Stimulated activated naive B cell treated with anti-CD40 and anti-IgM and Interleukin-4, amounts not matched to agents 10 μg/mL and 1 μg/mL and 100 μg/mL, for 72 hours (primary cell): ENCODE measurements around the gene RUNX1.

ENCODE experiments used
- ATAC-seq, 2 donors: fragments of 150-1000 bp; cut with Tn5 transposase; replicated peaks; 2 replicates each; pipeline ENCODE4 v1.10.0; 2021; ENCODE audit warnings: moderate library complexity in 1 of 2
- DNase-seq: peaks from one replicate; pipeline ENCODE4 v3.0.0; 2021
- H3K27ac Mint-ChIP-seq: one replicate; pipeline ENCODE4 v1.8.0; 2022; ENCODE audit warnings: mild to moderate bottlenecking, mixed read lengths
- H3K27me3 Mint-ChIP-seq, 2 donors: one replicate each; pipeline ENCODE4 v1.8.0; 2022; ENCODE audit warnings: mixed read lengths in 2 of 2
- H3K36me3 Mint-ChIP-seq, 2 donors: one replicate each; pipeline ENCODE4 v1.8.0; 2022; ENCODE audit warnings: mixed read lengths in 2 of 2, mild to moderate bottlenecking in 1 of 2
- H3K4me1 Mint-ChIP-seq, 2 donors: one replicate each; pipeline ENCODE4 v1.8.0; 2022; ENCODE audit warnings: mixed read lengths in 2 of 2, mild to moderate bottlenecking in 1 of 2
- H3K4me3 Mint-ChIP-seq, 2 donors: one replicate each; pipeline ENCODE4 v1.8.0; 2022; ENCODE audit warnings: mild to moderate bottlenecking in 2 of 2, mixed read lengths in 2 of 2, moderate library complexity in 1 of 2
- H3K9me3 Mint-ChIP-seq, 2 donors: one replicate each; pipeline ENCODE4 v1.8.0; 2022; ENCODE audit warnings: mixed read lengths in 2 of 2, mild to moderate bottlenecking in 1 of 2

Gene RUNX1

GRCh38 chr21:34916446-34916845 is 132.7 kb downstream of the RUNX1 start:
- ATAC-seq (no peak), DNase-seq (no peak)
- H3K36me3 Mint-ChIP-seq = peaks cover 38 to 55% of the 10 kb centered on the region in 2 donors
- no peaks in the 10 kb centered on the region for H3K27me3 Mint-ChIP-seq
- peaks cover 0 to 2% of the 10 kb centered on the region in 2 donors for H3K9me3 Mint-ChIP-seq
- no peak overlapping the region for H3K4me3 Mint-ChIP-seq
- peaks cover 55 to 68% of the 10 kb centered on the region in 2 donors for H3K4me1 Mint-ChIP-seq
- peak overlapping the region; percentile 14 for H3K27ac Mint-ChIP-seq

GRCh38 chr21:34915364-34915841 is 133.7 kb downstream of the RUNX1 start:
- ATAC-seq (no peak), DNase-seq (no peak)
- Mint-ChIP-seq H3K36me3 (peaks cover 34 to 54% of the 10 kb centered on the region in 2 donors), H3K27ac (no peak overlapping the region), H3K27me3 (no peaks in the 10 kb centered on the region), H3K4me1 (peaks cover 59 to 69% of the 10 kb centered on the region in 2 donors), H3K4me3 (no peak overlapping the region), H3K9me3 (no peaks in the 10 kb centered on the region)

GRCh38 chr21:34914239-34914638 is 134.9 kb downstream of the RUNX1 start:
- DNase-seq (no peak), ATAC-seq (no peak)
- Mint-ChIP-seq H3K27me3 (no peaks in the 10 kb centered on the region), H3K36me3 (peaks cover 32 to 53% of the 10 kb centered on the region in 2 donors), H3K4me1 (peaks cover 58 to 69% of the 10 kb centered on the region in 2 donors), H3K27ac (no peak overlapping the region), H3K9me3 (no peaks in the 10 kb centered on the region), H3K4me3 (no peak overlapping the region)

- H3K9me3 Mint-ChIP-seq = no peaks in the 10 kb centered on the region
- H3K27ac Mint-ChIP-seq = no peak overlapping the region
- no peak for DNase-seq
- no peaks in the 10 kb centered on the region for H3K27me3 Mint-ChIP-seq
- H3K4me1 Mint-ChIP-seq = peaks cover 58 to 70% of the 10 kb centered on the region in 2 donors
- H3K4me3 Mint-ChIP-seq = no peak overlapping the region
- peaks cover 32 to 53% of the 10 kb centered on the region in 2 donors for H3K36me3 Mint-ChIP-seq
- no peak for ATAC-seq
Measured at GRCh38 chr21:34913811-34914210, 135.3 kb downstream of the RUNX1 start.

GRCh38 chr21:34912022-34912945 is 136.8 kb downstream of the RUNX1 start:
- ATAC-seq = peak; percentile 51 to 57

GRCh38 chr21:34911360-34911759 is 137.7 kb downstream of the RUNX1 start:
- Mint-ChIP-seq H3K27me3 (no peaks in the 10 kb centered on the region), H3K27ac (peak overlapping the region; percentile 92), H3K36me3 (peaks cover 25 to 41% of the 10 kb centered on the region in 2 donors), H3K4me1 (peaks cover 64 to 75% of the 10 kb centered on the region in 2 donors), H3K9me3 (no peaks in the 10 kb centered on the region), H3K4me3 (peak overlapping the region; percentile 62 to 67)
- ATAC-seq (peak; percentile 60 to 66), DNase-seq (peak; percentile 24)

More at GRCh38 chr21:34912022-34912945, 136.8 kb downstream of the RUNX1 start:
- H3K27ac Mint-ChIP-seq = peak overlapping the region; percentile 92
- H3K4me1 Mint-ChIP-seq = peaks cover 66 to 75% of the 10 kb centered on the region in 2 donors
- H3K4me3 Mint-ChIP-seq = peak overlapping the region; percentile 62 to 67
- no peaks in the 10 kb centered on the region for H3K9me3 Mint-ChIP-seq
- peak; percentile 43 for DNase-seq
- peaks cover 29 to 49% of the 10 kb centered on the region in 2 donors for H3K36me3 Mint-ChIP-seq
- H3K27me3 Mint-ChIP-seq = no peaks in the 10 kb centered on the region

- Mint-ChIP-seq H3K9me3 (no peaks in the 10 kb centered on the region), H3K4me1 (peaks cover 62 to 82% of the 10 kb centered on the region in 2 donors), H3K36me3 (peaks cover 22 to 33% of the 10 kb centered on the region in 2 donors), H3K4me3 (peak overlapping the region; percentile 26 to 30), H3K27me3 (no peaks in the 10 kb centered on the region), H3K27ac (peak overlapping the region; percentile 89)
- ATAC-seq (no peak), DNase-seq (no peak)
Measured at GRCh38 chr21:34910396-34910795, 138.7 kb downstream of the RUNX1 start.

- Mint-ChIP-seq H3K27me3 (no peaks in the 10 kb centered on the region), H3K36me3 (peaks cover 15 to 26% of the 10 kb centered on the region in 2 donors), H3K4me1 (peaks cover 65 to 89% of the 10 kb centered on the region in 2 donors), H3K27ac (peak overlapping the region; percentile 81), H3K4me3 (peak overlapping the region; percentile 26 to 31), H3K9me3 (no peaks in the 10 kb centered on the region)
- peak; percentile 42 for ATAC-seq
- no peak for DNase-seq
Measured at GRCh38 chr21:34909492-34910292, 139.4 kb downstream of the RUNX1 start.

GRCh38 chr21:34908419-34909055 is 140.6 kb downstream of the RUNX1 start:
- DNase-seq = peak; percentile 29
- H3K27me3 Mint-ChIP-seq = no peaks in the 10 kb centered on the region
- ATAC-seq = peak; percentile 64 to 75
- peak overlapping the region; percentile 47 for H3K27ac Mint-ChIP-seq
- peaks cover 60 to 89% of the 10 kb centered on the region in 2 donors for H3K4me1 Mint-ChIP-seq
- no peaks in the 10 kb centered on the region for H3K9me3 Mint-ChIP-seq
- H3K36me3 Mint-ChIP-seq = peaks cover 10 to 20% of the 10 kb centered on the region in 2 donors
- H3K4me3 Mint-ChIP-seq = peak overlapping the region; percentile 58 to 75

GRCh38 chr21:34907461-34908418 is 141.4 kb downstream of the RUNX1 start:
- H3K9me3 Mint-ChIP-seq = no peaks in the 10 kb centered on the region
- peak overlapping the region; percentile 47 for H3K27ac Mint-ChIP-seq
- H3K4me3 Mint-ChIP-seq = peak overlapping the region; percentile 58 to 75
- ATAC-seq (no peak), DNase-seq (no peak)
- H3K4me1 Mint-ChIP-seq = peaks cover 56 to 81% of the 10 kb centered on the region in 2 donors
- peaks cover 4 to 13% of the 10 kb centered on the region in 2 donors for H3K36me3 Mint-ChIP-seq
- H3K27me3 Mint-ChIP-seq = no peaks in the 10 kb centered on the region

- Mint-ChIP-seq H3K36me3 (peaks cover 0 to 11% of the 10 kb centered on the region in 2 donors), H3K9me3 (no peaks in the 10 kb centered on the region), H3K27me3 (no peaks in the 10 kb centered on the region), H3K4me1 (peaks cover 42 to 76% of the 10 kb centered on the region in 2 donors), H3K4me3 (no peak overlapping the region), H3K27ac (no peak overlapping the region)
- DNase-seq (no peak), ATAC-seq (no peak)
Measured at GRCh38 chr21:34906401-34906800, 142.7 kb downstream of the RUNX1 start.

- Mint-ChIP-seq H3K27me3 (no peaks in the 10 kb centered on the region), H3K36me3 (peaks cover 0 to 4% of the 10 kb centered on the region in 2 donors), H3K4me3 (no peak overlapping the region), H3K4me1 (peaks cover 30 to 68% of the 10 kb centered on the region in 2 donors), H3K9me3 (no peaks in the 10 kb centered on the region), H3K27ac (no peak overlapping the region)
- no peak for DNase-seq
- no peak for ATAC-seq
Measured at GRCh38 chr21:34905218-34905537, 143.9 kb downstream of the RUNX1 start.
